Measurements from ENCODE around the gene MBTPS1.

Gene MBTPS1

GRCh38 chr16:84071121-84071520 lies 45.6 kb downstream of the MBTPS1 start:
- H3K4me3 ChIP-seq (ENCODE audit: control insufficient read depth, low read depth, low read length): no peak overlapping the region
- TF ChIP-seq, protein P1, sequence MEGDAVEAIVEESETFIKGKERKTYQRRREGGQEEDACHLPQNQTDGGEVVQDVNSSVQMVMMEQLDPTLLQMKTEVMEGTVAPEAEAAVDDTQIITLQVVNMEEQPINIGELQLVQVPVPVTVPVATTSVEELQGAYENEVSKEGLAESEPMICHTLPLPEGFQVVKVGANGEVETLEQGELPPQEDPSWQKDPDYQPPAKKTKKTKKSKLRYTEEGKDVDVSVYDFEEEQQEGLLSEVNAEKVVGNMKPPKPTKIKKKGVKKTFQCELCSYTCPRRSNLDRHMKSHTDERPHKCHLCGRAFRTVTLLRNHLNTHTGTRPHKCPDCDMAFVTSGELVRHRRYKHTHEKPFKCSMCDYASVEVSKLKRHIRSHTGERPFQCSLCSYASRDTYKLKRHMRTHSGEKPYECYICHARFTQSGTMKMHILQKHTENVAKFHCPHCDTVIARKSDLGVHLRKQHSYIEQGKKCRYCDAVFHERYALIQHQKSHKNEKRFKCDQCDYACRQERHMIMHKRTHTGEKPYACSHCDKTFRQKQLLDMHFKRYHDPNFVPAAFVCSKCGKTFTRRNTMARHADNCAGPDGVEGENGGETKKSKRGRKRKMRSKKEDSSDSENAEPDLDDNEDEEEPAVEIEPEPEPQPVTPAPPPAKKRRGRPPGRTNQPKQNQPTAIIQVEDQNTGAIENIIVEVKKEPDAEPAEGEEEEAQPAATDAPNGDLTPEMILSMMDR (conservative IDR thresholded peaks at IDR 0.05; ENCODE audit: control insufficient read depth, insufficient read depth, low read depth, low read length): no peak
- no peak for DNase-seq (ENCODE audit: low read depth)

DNA sequence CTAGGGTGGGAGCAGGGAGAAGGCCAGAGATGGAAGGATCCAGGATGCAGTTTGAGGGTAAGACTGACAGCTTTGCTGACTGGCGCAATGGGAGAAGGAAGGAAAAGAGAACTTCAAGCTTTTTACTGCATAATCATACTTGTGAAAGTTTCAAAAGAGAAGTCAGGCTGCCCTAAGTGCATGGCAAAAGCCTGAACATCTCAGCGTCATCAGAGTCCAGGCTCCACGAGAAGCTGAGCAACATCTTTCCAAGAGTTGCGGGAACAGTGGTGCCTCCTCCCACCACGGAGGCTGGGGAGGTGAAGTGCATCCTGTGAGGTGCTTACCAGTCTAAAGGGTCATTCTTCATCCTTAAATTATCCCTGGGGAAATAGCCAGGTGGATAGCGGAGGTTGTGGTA lies 47.2 kb downstream of the MBTPS1 start:
- TF ChIP-seq, protein P1 (conservative IDR thresholded peaks at IDR 0.05; ENCODE audit: control insufficient read depth, insufficient read depth, low read depth, low read length): no peak
- no peak overlapping the region for H3K4me3 ChIP-seq (ENCODE audit: control insufficient read depth, low read depth, low read length)
- DNase-seq (ENCODE audit: low read depth): no peak

GRCh38 chr16:84068783-84069462 lies 47.8 kb downstream of the MBTPS1 start:
- DNase-seq (ENCODE audit: low read depth): no peak
- H3K4me3 ChIP-seq (ENCODE audit: control insufficient read depth, low read depth, low read length): no peak overlapping the region
- TF ChIP-seq, protein P1 (conservative IDR thresholded peaks at IDR 0.05; ENCODE audit: control insufficient read depth, insufficient read depth, low read depth, low read length): no peak

DNA sequence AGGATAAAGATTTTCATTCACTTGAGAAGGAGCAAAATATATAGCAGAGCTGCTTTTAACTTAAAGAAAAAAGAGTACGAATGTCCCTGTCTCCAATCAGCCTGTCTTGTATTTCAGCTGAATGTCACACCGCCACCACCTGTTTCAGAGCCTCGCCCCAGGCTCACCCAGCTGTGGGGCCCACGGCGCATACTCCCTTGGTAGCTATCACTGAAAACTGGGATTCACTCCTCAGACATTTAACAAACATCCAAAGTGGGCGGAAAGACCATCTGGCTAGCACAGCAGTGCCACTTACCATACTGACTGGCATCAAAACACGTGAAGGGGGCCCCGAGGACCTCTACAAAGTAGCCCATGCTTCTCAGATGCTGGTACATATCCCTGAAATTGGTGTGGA lies 48.7 kb downstream of the MBTPS1 start:
- H3K4me3 ChIP-seq (ENCODE audit: control insufficient read depth, low read depth, low read length): no peak overlapping the region
- TF ChIP-seq, protein P1 (conservative IDR thresholded peaks at IDR 0.05; ENCODE audit: control insufficient read depth, insufficient read depth, low read depth, low read length): no peak
- no peak for DNase-seq (ENCODE audit: low read depth)

DNA sequence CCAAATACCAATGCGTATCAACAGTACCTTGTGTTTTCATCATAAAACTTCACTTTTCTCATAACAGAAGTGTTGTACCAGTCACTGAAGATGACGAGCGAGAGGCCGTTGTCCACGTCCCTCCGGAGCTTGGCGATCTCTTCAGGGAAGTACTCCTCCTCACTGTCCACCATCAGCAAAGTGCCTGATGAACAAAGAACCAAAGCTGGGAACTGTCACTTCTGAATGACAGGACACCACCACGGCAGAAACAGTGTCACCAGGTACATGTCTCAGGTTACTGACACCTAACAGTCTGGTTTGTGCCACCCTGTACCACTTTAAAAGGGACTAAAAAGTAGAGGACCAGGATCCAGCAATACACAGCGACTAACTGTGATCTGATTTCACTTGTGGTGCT lies 49.1 kb downstream of the MBTPS1 start:
- TF ChIP-seq, protein P1 (conservative IDR thresholded peaks at IDR 0.05; ENCODE audit: control insufficient read depth, insufficient read depth, low read depth, low read length): no peak
- no peak for DNase-seq (ENCODE audit: low read depth)
- no peak overlapping the region for H3K4me3 ChIP-seq (ENCODE audit: control insufficient read depth, low read depth, low read length)

DNA sequence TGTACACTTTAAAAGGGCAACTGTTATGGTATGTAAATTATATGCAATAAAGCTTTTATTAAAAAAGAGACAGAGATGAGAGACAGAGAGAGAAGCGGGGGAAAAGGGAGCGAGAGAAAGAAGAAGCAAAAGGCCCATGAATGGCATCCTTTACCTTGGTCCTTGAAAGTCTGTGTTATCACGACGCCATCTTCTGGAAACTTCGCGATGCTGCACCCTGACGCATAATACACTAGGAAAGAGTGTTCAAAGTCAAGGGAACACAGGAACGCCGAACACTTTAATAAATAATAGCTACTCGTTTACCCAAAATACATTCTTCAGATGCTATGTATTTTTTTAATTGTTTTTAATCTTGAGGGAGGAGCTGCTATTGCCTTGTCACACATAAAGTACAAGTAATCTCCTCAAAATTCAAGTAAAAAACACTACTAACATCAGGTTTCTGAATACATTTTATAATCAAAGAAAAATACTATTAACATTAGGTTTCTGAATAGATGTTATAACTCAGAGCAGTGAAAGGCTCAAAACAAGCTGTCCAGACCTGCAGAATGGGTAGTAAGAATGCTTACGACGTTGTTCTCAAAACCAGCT lies 51.1 kb downstream of the MBTPS1 start:
- TF ChIP-seq, protein P1 (conservative IDR thresholded peaks at IDR 0.05; ENCODE audit: control insufficient read depth, insufficient read depth, low read depth, low read length): peak; percentile 90
- peak; percentile 68 for DNase-seq (ENCODE audit: low read depth)
- no peak overlapping the region for H3K4me3 ChIP-seq (ENCODE audit: control insufficient read depth, low read depth, low read length)

All from fibroblast of mammary gland (primary cell).